ENCODE measurements around the gene NELFB. TPM values are rescaled to one million over a fixed set of nuclear protein-coding genes. Genes with fewer than 3 reads are reported as not detected.

The NELFB gene
- total RNA-seq, 1 experiment from 2014 or later: 92.6 TPM

DNA sequence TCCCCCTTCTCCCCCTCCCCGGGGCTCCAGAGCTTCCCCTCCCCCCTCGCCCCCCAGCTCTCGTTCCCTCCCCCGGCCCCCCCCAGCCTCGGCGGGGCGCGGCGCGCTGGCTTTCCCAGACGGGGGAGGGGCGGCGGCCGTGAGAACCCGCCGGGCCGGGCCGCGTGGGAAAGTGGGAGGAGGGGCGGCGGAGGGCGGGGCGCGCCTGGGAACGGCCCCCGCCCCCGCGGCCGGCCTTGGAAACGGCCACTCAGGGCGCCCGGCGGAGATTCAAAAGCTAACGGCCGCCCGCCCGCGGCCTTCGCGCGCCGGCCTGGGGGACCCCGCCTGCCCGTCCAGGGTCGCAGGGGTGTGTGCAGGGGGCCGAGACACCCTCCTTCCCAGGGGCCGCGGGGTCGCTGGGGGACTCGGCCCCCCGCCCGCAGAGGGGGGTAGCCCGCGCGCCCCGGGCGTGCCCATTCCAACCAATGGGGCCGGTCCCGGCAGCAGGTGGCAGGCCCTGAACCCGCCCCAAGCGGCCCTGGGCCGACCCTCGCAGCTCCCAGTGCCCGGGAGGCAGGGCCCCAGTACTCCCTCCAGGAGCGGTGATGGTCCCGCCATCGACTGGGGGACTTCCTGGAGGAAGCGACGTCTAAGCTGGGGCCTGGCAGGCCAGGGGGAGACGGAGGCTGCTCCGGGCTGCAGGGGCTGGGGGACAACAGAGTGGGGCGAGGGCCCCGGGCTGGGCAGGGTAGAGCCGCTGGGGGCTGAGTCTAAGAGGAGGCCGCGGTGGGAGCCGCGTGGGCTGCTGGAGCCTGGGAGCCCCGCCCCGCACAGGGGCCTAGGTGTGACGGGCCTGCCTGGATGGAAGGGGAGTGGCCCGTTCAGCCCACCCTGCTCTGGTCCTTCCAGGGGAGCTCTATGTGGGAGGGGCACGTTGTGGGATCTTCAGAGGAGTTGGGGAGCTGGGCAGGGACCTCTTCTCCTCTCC lies 61.2 kb downstream of the NELFB start:
- peak; percentile 71 for DNase-seq (ENCODE audit: low read depth)
- in situ Hi-C loops (cut with HindIII; ENCODE audit: low pct_unique_long_range_greater_than_20kb, low sequenced_read_pairs): no loop called here

DNA sequence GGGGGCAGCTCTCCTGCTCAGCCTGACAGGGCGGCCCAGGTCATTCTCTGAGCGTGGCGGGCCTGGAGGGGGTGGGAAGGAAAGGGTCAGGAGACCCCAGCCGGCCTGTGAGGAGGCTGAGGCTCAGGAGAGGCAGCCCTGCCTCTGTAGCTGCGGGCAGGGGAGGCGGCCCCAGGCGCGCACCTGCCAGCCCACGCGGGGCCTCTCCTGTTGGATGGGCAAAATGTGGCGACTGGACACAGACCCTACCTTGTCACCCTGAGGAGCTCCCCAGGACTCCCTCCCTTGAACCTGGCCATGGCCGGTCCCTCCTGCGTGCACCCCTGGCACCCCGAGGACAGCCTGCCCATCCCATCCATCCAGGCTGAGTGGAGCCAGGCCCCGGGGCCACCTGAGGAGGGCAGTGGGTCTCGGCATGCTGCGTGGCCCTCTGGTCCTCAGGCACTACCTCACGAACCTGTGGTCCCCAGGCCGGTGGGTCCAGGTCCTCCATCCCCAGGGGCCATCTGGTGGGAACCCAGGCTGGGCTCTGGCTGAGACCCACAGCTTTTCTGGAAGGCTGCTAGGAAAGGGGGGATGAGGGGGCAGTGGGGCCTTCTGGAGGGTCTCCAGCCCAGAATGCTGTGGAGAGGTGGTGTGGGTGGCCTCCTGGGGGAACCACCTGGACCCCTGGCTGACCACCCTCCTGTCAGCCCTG lies 62.0 kb downstream of the NELFB start:
- in situ Hi-C loops (cut with HindIII; ENCODE audit: low pct_unique_long_range_greater_than_20kb, low sequenced_read_pairs): no loop called here
- no peak for DNase-seq (ENCODE audit: low read depth)

DNA sequence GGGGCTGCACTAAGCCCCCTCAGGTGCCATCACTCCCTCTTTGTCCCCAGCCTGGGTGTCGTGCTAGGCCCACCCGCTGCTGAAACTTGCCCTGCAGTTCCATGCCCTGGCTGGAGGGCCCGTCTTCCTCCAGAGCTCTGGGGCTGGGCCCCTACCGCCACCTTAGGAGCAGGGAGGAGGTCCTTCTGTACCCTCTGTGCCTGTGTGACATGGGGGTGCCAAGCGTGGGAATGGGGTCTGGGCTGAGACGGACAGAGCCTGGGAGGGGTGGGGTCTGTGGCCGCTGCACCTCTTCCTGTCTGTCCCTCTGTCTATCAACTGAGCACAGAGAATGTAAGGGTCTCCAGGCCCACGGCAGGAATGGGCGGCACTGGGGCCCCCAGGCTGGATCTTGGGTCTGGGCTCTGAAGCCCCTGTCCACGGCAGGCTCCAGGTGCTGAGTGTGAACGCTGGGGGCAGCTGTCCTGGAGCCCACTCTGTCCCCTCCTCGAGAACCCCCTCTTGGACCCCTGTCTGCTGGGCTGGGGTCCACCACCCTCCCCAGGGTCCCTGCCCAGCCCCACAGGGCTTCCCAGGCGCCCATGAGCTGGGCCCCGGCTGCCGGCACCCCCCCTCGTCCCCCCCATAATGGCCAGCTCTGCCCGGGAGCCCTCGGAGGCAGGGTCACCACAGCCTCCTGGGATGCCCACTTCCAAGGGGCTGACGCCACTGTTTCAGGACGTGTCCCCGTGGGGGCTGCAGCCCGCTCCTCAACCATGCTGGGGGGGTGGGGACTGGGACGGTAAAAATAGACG lies 62.8 kb downstream of the NELFB start:
- no peak for DNase-seq (ENCODE audit: low read depth)
- in situ Hi-C loops (cut with HindIII; ENCODE audit: low pct_unique_long_range_greater_than_20kb, low sequenced_read_pairs): no loop called here

GRCh38 chr9:137318602-137319001 lies 63.5 kb downstream of the NELFB start:
- DNase-seq (ENCODE audit: low read depth): no peak
- in situ Hi-C loops (cut with HindIII; ENCODE audit: low pct_unique_long_range_greater_than_20kb, low sequenced_read_pairs): no loop called here

DNA sequence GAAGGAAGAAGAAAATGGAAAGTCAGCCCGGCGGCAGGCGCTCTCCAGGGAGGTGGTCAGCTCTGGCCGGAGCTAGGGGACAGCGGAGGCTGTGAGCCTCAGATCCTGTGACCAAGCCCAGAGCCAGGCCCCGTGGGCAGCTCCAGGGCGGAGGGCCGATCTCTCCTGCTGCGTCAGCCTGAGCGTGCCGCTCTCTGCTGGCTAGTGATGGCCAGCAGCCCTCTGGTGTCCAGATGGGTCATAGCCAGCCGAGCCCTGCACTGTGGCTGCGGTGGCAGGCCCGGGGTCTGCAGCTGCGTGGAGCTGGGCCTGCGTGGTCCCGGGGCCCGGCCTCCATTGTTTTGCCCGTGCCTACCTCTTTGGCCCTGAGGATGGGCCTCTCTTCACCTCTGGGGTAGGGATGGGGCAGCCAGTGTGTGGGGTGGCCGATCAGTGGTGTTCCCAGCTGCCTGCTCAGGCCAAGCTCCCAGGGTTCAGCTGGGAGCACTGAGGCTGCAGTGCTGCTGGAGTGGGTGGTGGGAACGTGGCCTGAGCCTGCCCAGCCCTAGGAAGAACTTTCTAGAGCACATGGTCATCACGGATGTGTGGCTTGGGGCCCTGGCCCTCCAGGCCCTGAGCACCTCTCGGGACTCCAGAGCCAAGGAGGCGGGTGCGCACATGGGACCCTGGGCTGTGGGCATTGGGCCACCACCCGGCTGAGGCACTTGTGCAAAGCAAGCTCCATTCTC lies 64.0 kb downstream of the NELFB start:
- in situ Hi-C loops (cut with HindIII; ENCODE audit: low pct_unique_long_range_greater_than_20kb, low sequenced_read_pairs): no loop called here
- DNase-seq (ENCODE audit: low read depth): no peak

GRCh38 chr9:137319739-137320551 lies 64.8 kb downstream of the NELFB start:
- in situ Hi-C loops (cut with HindIII; ENCODE audit: low pct_unique_long_range_greater_than_20kb, low sequenced_read_pairs): no loop called here
- no peak for DNase-seq (ENCODE audit: low read depth)

GRCh38 chr9:137320555-137321384 lies 65.6 kb downstream of the NELFB start:
- in situ Hi-C loops (cut with HindIII; ENCODE audit: low pct_unique_long_range_greater_than_20kb, low sequenced_read_pairs): no loop called here
- no peak for DNase-seq (ENCODE audit: low read depth)

DNA sequence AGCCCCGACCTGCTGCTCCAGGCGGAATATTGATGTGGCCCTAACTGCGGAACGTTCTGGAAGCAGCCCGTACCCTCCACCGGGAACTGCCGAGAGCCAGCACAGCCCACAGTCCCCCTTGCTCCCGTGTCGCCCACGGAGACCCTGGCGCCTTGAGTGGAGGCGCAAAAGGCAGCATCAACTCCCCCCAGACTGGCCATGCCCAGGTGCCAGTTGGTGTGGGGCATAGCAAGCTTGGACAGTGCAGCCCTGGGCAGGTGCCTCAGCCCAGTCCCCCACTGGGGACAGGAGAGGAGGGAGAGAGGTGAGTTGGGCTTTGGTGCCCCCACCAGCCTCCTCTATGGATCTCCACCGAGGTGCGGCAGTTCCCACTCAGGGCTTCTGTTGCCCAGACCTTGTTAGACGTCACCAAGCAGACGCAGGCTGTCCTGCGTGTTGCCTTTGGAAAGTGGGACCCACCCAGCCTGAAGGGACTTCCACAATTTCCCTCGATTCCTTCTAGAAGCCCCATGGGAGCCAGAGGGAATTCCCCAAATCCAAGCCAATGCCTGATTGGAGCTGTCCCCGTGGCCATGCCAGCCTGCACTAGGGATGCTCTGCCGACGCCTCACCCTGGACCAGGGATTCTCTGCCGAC lies 66.7 kb downstream of the NELFB start:
- in situ Hi-C loops (cut with HindIII; ENCODE audit: low pct_unique_long_range_greater_than_20kb, low sequenced_read_pairs): no loop called here
- DNase-seq (ENCODE audit: low read depth): no peak

Other genes starting within 250 kb of the NELFB start
- gene ABCA2, start 227.1 kb upstream of the NELFB start, total RNA-seq (2014; rRNA removed; shearing (Covaris generic); ENCODE audit: low replicate concordance): 19.0 and 23.5 TPM in 2 replicates
- not detected in 2 replicates for gene FUT7, start 223.2 kb upstream of the NELFB start, total RNA-seq (2014; rRNA removed; shearing (Covaris generic); ENCODE audit: low replicate concordance)
- 31.8 and 45.1 TPM in 2 replicates for gene NPDC1, start 209.2 kb upstream of the NELFB start, total RNA-seq (2014; rRNA removed; shearing (Covaris generic); ENCODE audit: low replicate concordance)
- gene ENTPD2, start 201.3 kb upstream of the NELFB start, total RNA-seq (2014; rRNA removed; shearing (Covaris generic); ENCODE audit: low replicate concordance): not detected in 2 replicates
- 51.2 and 55.0 TPM in 2 replicates for gene SAPCD2, start 184.8 kb upstream of the NELFB start, total RNA-seq (2014; rRNA removed; shearing (Covaris generic); ENCODE audit: low replicate concordance)
- gene UAP1L1, start 177.8 kb upstream of the NELFB start, total RNA-seq (2014; rRNA removed; shearing (Covaris generic); ENCODE audit: low replicate concordance): 2.1 and 2.3 TPM in 2 replicates
- 52.2 and 79.4 TPM in 2 replicates for gene MAN1B1, start 168.3 kb upstream of the NELFB start, total RNA-seq (2014; rRNA removed; shearing (Covaris generic); ENCODE audit: low replicate concordance)
- 118 and 163 TPM in 2 replicates for gene DPP7, start 140.6 kb upstream of the NELFB start, total RNA-seq (2014; rRNA removed; shearing (Covaris generic); ENCODE audit: low replicate concordance)
- not detected in 2 replicates for gene GRIN1, start 116.2 kb upstream of the NELFB start, total RNA-seq (2014; rRNA removed; shearing (Covaris generic); ENCODE audit: low replicate concordance)
- gene LRRC26, start 85.3 kb upstream of the NELFB start, total RNA-seq (2014; rRNA removed; shearing (Covaris generic); ENCODE audit: low replicate concordance): 1.8 and 3.0 TPM in 2 replicates
- not detected in 2 replicates for gene TMEM210, start 83.3 kb upstream of the NELFB start, total RNA-seq (2014; rRNA removed; shearing (Covaris generic); ENCODE audit: low replicate concordance)
- gene ANAPC2, start 66.8 kb upstream of the NELFB start, total RNA-seq (2014; rRNA removed; shearing (Covaris generic); ENCODE audit: low replicate concordance): 38.2 and 94.6 TPM in 2 replicates
- 163 and 166 TPM in 2 replicates for gene SSNA1, start 66.7 kb upstream of the NELFB start, total RNA-seq (2014; rRNA removed; shearing (Covaris generic); ENCODE audit: low replicate concordance)
- 13.9 and 15.2 TPM in 2 replicates for gene TPRN, start 54.6 kb upstream of the NELFB start, total RNA-seq (2014; rRNA removed; shearing (Covaris generic); ENCODE audit: low replicate concordance)
- 57.6 and 83.9 TPM in 2 replicates for gene TMEM203, start 49.7 kb upstream of the NELFB start, total RNA-seq (2014; rRNA removed; shearing (Covaris generic); ENCODE audit: low replicate concordance)
- 8.1 and 8.3 TPM in 2 replicates for gene NDOR1, start 49.6 kb upstream of the NELFB start, total RNA-seq (2014; rRNA removed; shearing (Covaris generic); ENCODE audit: low replicate concordance)
- gene RNF208, start 33.1 kb upstream of the NELFB start, total RNA-seq (2014; rRNA removed; shearing (Covaris generic); ENCODE audit: low replicate concordance): not detected in 2 replicates
- 0.61 and 12.7 TPM in 2 replicates for gene CYSRT1, start 30.2 kb upstream of the NELFB start, total RNA-seq (2014; rRNA removed; shearing (Covaris generic); ENCODE audit: low replicate concordance)
- gene RNF224, start 27.8 kb upstream of the NELFB start, total RNA-seq (2014; rRNA removed; shearing (Covaris generic); ENCODE audit: low replicate concordance): not detected in 2 replicates
- gene SLC34A3, start 24.4 kb upstream of the NELFB start, total RNA-seq (2014; rRNA removed; shearing (Covaris generic); ENCODE audit: low replicate concordance): not detected in 2 replicates
- 909 and 1,000 TPM in 2 replicates for gene TUBB4B, start 14.0 kb upstream of the NELFB start, total RNA-seq (2014; rRNA removed; shearing (Covaris generic); ENCODE audit: low replicate concordance)
- gene STPG3, start 4.0 kb upstream of the NELFB start, total RNA-seq (2014; rRNA removed; shearing (Covaris generic); ENCODE audit: low replicate concordance): not detected in 2 replicates
- 35.1 and 51.9 TPM in 2 replicates for gene TOR4A, start 22.4 kb downstream of the NELFB start, total RNA-seq (2014; rRNA removed; shearing (Covaris generic); ENCODE audit: low replicate concordance)
- gene NRARP, start 46.9 kb downstream of the NELFB start, total RNA-seq (2014; rRNA removed; shearing (Covaris generic); ENCODE audit: low replicate concordance): 0.17 and 2.0 TPM in 2 replicates
- gene EXD3, start 167.8 kb downstream of the NELFB start, total RNA-seq (2014; rRNA removed; shearing (Covaris generic); ENCODE audit: low replicate concordance): 0.84 and 5.3 TPM in 2 replicates
- 5.1 and 5.5 TPM in 2 replicates for gene NOXA1, start 168.1 kb downstream of the NELFB start, total RNA-seq (2014; rRNA removed; shearing (Covaris generic); ENCODE audit: low replicate concordance)
- gene ENTPD8, start 186.0 kb downstream of the NELFB start, total RNA-seq (2014; rRNA removed; shearing (Covaris generic); ENCODE audit: low replicate concordance): not detected in 2 replicates
- 33.8 and 41.5 TPM in 2 replicates for gene NSMF, start 204.0 kb downstream of the NELFB start, total RNA-seq (2014; rRNA removed; shearing (Covaris generic); ENCODE audit: low replicate concordance)